NCI-H2107 treated with DMSO at 0.1 percent for 48 hours (cell line): Measurements from ENCODE around the gene GATA6.

Experiments
- DNase-seq: peaks from one replicate; lab custom pipeline; 2025; ENCODE audit not compliant: unreplicated experiment; lab: John Stamatoyannopoulos, UW

The GATA6 gene

GRCh38 chr18:22169011-22169888 is at the start of gene GATA6:
GATA6 (plus strand) TSS chr18:22169589; CDS start chr18:22171145, 1,556 bp downstream.
- no peak for DNase-seq

DNA sequence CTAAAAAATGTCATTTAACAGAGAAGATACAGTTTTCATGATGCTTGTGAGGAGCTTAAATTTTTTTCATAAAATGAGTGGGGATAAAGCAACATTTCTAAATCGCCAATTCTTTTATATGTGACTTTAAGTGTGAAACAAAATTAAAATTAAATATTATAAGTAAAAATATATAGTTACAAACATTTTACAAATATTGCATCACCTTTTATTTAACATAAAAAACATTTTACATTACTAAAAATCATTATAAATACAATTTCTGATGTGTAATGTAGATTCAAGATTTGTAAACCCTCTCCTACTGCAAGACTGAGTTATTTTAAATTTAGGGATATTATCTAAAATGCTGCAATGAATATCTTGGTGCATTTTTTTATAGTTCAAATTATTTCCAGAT is 44.4 kb upstream of the GATA6 start:
- DNase-seq: no peak

GRCh38 chr18:22128954-22129353 is 40.4 kb upstream of the GATA6 start:
- no peak for DNase-seq

- no peak for DNase-seq
Measured at GRCh38 chr18:22129778-22130177, 39.6 kb upstream of the GATA6 start.

DNA sequence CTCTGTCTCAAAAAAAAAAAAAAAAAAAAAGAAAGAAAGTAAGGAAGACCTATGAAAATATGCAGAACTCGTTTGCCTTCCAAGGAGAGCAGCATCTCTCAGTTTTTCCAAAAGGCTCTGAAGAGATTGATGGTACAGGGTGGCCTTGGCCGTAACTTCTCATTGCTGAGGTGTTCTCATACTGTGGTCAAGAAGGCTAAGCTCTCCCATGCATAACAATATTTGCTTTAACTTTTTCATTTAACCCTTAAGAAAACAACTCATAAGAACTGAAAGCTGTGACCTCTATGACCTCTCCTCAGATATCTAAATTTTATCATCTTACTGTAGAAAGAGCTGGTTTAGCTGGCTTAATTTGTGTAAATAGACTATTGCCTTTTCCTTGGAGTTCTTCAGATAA is 37.1 kb upstream of the GATA6 start:
- no peak for DNase-seq

DNA sequence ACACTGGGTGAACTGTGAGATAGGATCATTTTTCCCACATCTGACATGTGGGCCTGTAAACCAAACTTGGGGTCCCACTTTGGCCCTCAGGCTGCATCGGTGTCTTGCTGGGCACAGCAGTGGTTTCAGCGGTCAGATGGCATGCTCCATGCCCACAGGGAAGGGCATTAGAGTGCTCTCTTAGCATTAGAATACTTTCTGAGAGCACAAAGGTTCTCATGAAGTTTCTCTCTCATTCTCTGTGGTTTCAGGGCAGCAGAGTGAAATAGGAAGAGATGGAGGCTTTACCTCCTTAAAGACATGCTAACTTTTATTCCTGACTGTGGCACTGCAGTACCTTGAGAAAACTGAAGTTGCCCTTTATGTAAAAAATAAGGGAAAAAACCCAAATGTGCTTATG is 36.6 kb upstream of the GATA6 start:
- DNase-seq: no peak

- DNase-seq: no peak
Measured at GRCh38 chr18:22136395-22136794, 33.0 kb upstream of the GATA6 start.

DNA sequence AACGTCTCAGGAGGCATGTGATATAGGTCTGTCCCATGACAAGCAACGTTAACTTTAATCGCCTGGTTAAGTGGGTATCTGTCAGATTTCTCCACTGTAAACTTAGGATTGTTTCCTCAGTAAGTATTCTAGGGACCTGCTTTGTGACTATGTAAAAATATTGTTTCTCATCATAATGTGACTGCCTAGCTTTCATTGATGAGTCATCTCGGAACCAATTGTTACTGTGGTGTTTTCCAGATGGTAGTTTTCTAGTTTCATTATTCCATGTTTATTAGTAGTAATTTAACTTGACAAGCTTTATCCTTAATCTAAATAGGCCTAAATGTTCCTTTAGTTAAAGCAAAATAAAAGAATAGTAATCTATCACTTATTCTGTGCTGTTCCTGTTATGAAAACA is 28.2 kb upstream of the GATA6 start:
- DNase-seq: no peak

- DNase-seq: no peak
Measured at GRCh38 chr18:22143347-22144340, 25.7 kb upstream of the GATA6 start.

DNA sequence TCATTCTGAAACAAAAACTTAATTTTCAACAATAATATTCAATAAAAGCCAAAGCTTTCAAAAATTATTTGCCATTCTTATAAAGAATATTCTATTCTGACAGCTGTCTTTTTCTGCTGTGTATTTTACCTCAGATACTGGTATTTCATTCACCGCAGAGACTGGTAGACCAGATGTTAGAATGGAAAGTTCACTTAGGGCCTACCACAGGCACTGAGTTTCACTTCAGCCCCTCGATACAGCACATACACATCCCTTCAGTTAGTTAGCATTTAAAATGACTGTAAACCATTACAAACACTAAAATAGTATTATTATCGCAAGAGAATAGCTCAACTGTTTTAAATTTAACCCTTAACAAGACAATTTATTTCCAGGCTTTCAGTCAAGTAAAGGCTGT is 24.2 kb upstream of the GATA6 start:
- no peak for DNase-seq

GRCh38 chr18:22149710-22150109 is 19.7 kb upstream of the GATA6 start:
- DNase-seq: no peak

DNA sequence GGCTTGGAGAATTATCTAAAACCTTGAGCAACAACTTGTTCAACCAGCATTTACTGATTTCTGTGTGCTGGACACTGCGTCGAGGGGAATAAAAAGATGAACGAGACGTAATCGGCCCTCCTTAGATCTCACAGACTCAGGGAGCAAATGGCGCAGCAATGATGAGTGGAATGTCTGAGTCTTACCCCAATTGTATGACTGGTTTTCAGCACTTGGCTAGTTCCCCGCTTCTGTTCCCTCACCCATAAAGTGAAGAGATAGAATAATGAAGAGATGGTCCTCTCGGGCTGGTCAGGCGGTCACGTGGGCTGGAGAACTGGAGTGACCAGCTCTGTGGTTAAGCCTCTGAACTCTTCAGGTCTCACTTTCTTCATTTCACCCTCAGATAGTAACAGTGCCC is 17.3 kb upstream of the GATA6 start:
- no peak for DNase-seq

- DNase-seq: no peak
Measured at GRCh38 chr18:22153428-22153827, 16.0 kb upstream of the GATA6 start.

DNA sequence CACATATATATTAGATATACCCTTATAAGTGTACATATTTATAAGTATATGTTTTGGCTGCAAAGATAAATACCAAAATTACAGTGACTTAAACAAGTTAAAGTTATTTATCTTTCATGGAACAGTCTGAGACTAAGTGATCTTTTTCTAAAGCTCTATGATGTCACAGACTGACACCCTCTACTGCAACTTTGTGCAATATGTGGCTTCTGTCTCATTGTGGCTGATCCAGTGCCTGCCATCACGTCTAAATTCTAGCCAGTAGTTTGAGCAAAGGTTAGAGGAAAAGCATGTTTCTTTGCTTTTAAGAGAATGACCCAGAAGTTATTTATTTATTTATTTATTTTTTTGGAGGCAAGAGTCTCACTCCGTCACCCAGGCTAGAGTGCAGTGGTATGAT is 13.8 kb upstream of the GATA6 start:
- DNase-seq: no peak

- DNase-seq: no peak
Measured at GRCh38 chr18:22159014-22159413, 10.4 kb upstream of the GATA6 start.

- no peak for DNase-seq
Measured at GRCh38 chr18:22161090-22161489, 8.3 kb upstream of the GATA6 start.

GRCh38 chr18:22163416-22164161 is 5.8 kb upstream of the GATA6 start:
- no peak for DNase-seq

DNA sequence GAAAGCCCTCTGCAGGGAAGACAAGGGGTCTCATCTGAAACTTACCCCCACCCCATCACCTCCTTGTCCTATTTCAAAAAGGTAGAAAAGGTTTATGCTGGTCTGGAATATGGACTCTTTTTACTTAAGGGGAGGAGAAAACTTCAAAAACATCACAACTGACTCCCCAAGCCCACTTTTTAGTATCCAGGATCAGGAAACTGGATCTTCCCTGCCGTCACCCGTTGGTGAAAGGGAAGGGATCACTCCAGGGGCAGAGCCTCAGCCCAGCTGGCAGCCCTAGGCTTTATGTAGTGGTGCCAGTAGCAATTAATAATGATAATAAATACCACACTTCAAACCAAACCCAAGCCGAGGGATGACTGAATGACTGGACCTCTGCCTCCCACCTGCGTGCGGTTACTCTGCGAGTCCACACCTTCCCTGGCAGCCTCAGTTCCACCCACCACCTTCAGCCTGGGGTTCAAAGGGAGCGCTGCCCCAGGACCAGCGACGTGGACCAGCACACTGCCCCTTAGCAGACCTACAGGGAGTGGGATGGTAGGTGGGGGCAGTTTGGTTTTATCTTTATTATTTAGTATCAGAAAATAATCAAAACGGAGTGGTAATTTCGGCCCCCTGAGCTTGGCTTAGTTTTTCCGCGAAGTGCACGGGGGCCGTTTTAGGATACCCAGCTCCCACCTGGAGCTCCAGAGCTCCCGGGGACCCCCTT is 4.9 kb upstream of the GATA6 start:
- DNase-seq: no peak

DNA sequence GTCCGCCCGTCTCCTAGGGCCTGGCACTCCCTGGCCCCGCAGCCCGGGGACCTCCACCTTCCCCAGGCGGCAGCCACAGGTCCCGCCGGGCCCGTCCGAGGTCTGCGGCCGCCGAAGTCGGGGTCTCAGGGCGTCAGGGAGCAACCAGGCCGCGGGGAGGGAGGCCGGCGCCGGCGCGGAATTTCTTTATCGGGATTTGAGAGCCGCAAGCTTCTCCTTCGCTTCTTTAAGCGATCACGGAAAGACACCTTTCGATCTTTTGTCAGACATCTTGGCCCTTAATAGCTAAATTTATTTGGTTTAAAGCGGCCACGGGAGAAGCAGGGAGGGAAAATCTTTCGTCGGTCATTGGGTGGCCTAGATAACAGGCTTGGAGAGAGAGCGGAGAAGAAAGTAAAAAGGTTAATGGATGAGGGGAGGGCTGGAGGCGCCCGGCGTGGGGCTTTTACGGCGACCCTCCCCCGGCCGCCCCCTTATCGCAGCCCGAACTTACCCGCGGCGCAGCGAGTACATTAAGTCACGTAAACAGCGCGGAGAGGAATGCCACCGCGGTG is 4.3 kb upstream of the GATA6 start:
- DNase-seq: no peak

GRCh38 chr18:22165603-22166068 is 3.8 kb upstream of the GATA6 start:
- no peak for DNase-seq
